Liver (tissue), 3 donors: ENCODE data around the gene C19orf44.

Experiments
- EGR1 ChIP-seq, 2 donors: IDR thresholded peaks; 2 replicates each; pipeline ENCODE4 v1.6.1; 2016 to 2018; ENCODE audit warnings: antibody characterized with exemption in 2 of 2, low read depth in 2 of 2
- JUND ChIP-seq, 2 donors: IDR thresholded peaks; 2 replicates each; pipeline ENCODE4 v1.6.1; 2016; ENCODE audit warnings: antibody characterized with exemption in 2 of 2
- NR2F2 ChIP-seq: IDR thresholded peaks from 2 replicates; pipeline ENCODE4 v1.6.1; 2016; ENCODE audit warnings: antibody characterized with exemption
- RAD21 ChIP-seq, 2 donors: IDR thresholded peaks; 2 replicates each; pipeline ENCODE4 v1.6.1; 2016; ENCODE audit warnings: antibody characterized with exemption in 2 of 2, mild to moderate bottlenecking in 2 of 2
- SP1 ChIP-seq: IDR thresholded peaks from 2 replicates; pipeline ENCODE4 v1.6.1; 2018; ENCODE audit warnings: antibody characterized with exemption, mild to moderate bottlenecking
- TAF1 ChIP-seq: conservative IDR thresholded peaks from 2 replicates; pipeline ENCODE4 v1.6.1; 2016; ENCODE audit warnings: antibody characterized with exemption, mild to moderate bottlenecking
- YY1 ChIP-seq: IDR thresholded peaks from 2 replicates; pipeline ENCODE4 v1.6.1; 2016; ENCODE audit warnings: antibody characterized with exemption, mild to moderate bottlenecking
- TF ChIP-seq, protein P1 (sequence below): fragments of 150-350 bp; IDR thresholded peaks from 2 replicates; pipeline ENCODE4 v1.5.1; 2017; ENCODE audit warnings: improper control_type of control experiment, low read depth, low read length; ENCODE audit not compliant: missing input control
- TF ChIP-seq, protein P2 (sequence below): IDR thresholded peaks from 2 replicates; pipeline ENCODE4 v1.6.1; 2016; ENCODE audit warnings: antibody characterized with exemption
- TF ChIP-seq, protein P3 (sequence below): IDR thresholded peaks from 2 replicates; pipeline ENCODE4 v1.6.1; 2016; ENCODE audit warnings: antibody characterized with exemption
- TF ChIP-seq, protein P4 (sequence below): IDR thresholded peaks from 2 replicates; pipeline ENCODE4 v1.6.1; 2016; ENCODE audit warnings: antibody characterized with exemption, mild to moderate bottlenecking
- donor health status: healthy.
- donor health status: healthy.

DNA sequence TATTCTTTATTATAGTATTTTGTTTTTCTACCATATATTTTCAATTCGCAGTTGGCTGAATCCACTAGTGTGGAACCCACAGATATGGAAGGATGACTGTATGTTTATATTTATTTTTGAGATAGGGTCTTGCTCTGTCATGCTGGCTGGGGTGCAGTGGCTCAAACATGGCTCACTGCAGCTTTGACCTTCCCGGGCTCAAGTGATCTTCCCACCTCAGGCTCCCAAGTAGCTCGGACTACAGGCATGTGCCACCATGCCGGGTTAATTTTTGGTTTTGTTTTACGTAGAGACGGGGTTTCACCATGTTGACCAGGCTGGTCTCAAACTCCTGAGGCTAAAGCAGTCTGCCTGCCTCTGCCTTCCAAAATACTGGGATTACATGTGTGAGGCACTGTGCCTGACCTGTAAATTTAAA is 66.4 kb downstream of the C19orf44 start:
- TF ChIP-seq NR2F2: no peak
- no peak for TF ChIP-seq TAF1
- TF ChIP-seq, protein P1, sequence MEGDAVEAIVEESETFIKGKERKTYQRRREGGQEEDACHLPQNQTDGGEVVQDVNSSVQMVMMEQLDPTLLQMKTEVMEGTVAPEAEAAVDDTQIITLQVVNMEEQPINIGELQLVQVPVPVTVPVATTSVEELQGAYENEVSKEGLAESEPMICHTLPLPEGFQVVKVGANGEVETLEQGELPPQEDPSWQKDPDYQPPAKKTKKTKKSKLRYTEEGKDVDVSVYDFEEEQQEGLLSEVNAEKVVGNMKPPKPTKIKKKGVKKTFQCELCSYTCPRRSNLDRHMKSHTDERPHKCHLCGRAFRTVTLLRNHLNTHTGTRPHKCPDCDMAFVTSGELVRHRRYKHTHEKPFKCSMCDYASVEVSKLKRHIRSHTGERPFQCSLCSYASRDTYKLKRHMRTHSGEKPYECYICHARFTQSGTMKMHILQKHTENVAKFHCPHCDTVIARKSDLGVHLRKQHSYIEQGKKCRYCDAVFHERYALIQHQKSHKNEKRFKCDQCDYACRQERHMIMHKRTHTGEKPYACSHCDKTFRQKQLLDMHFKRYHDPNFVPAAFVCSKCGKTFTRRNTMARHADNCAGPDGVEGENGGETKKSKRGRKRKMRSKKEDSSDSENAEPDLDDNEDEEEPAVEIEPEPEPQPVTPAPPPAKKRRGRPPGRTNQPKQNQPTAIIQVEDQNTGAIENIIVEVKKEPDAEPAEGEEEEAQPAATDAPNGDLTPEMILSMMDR: no peak
- TF ChIP-seq, protein P2, sequence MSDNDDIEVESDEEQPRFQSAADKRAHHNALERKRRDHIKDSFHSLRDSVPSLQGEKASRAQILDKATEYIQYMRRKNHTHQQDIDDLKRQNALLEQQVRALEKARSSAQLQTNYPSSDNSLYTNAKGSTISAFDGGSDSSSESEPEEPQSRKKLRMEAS: no peak
- TF ChIP-seq, protein P3, sequence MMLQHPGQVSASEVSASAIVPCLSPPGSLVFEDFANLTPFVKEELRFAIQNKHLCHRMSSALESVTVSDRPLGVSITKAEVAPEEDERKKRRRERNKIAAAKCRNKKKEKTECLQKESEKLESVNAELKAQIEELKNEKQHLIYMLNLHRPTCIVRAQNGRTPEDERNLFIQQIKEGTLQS: no peak
- TF ChIP-seq, protein P4, sequence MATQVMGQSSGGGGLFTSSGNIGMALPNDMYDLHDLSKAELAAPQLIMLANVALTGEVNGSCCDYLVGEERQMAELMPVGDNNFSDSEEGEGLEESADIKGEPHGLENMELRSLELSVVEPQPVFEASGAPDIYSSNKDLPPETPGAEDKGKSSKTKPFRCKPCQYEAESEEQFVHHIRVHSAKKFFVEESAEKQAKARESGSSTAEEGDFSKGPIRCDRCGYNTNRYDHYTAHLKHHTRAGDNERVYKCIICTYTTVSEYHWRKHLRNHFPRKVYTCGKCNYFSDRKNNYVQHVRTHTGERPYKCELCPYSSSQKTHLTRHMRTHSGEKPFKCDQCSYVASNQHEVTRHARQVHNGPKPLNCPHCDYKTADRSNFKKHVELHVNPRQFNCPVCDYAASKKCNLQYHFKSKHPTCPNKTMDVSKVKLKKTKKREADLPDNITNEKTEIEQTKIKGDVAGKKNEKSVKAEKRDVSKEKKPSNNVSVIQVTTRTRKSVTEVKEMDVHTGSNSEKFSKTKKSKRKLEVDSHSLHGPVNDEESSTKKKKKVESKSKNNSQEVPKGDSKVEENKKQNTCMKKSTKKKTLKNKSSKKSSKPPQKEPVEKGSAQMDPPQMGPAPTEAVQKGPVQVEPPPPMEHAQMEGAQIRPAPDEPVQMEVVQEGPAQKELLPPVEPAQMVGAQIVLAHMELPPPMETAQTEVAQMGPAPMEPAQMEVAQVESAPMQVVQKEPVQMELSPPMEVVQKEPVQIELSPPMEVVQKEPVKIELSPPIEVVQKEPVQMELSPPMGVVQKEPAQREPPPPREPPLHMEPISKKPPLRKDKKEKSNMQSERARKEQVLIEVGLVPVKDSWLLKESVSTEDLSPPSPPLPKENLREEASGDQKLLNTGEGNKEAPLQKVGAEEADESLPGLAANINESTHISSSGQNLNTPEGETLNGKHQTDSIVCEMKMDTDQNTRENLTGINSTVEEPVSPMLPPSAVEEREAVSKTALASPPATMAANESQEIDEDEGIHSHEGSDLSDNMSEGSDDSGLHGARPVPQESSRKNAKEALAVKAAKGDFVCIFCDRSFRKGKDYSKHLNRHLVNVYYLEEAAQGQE: no peak
- TF ChIP-seq SP1: no peak
- TF ChIP-seq YY1: no peak
- TF ChIP-seq RAD21 (IDR thresholded peaks at IDR 0.05): no peak
- no peak for TF ChIP-seq JUND (IDR thresholded peaks at IDR 0.05)
- no peak for TF ChIP-seq EGR1 (IDR thresholded peaks at IDR 0.05; ENCODE audit: low read depth in 2 of 2)
